Measurements from ENCODE around the gene FAM120A.
"Not testable (repeated sequence)": the region's sequence is repeated elsewhere in the genome, so short reads cannot be mapped to it uniquely, and the experiment has no call there.

Gene FAM120A

DNA sequence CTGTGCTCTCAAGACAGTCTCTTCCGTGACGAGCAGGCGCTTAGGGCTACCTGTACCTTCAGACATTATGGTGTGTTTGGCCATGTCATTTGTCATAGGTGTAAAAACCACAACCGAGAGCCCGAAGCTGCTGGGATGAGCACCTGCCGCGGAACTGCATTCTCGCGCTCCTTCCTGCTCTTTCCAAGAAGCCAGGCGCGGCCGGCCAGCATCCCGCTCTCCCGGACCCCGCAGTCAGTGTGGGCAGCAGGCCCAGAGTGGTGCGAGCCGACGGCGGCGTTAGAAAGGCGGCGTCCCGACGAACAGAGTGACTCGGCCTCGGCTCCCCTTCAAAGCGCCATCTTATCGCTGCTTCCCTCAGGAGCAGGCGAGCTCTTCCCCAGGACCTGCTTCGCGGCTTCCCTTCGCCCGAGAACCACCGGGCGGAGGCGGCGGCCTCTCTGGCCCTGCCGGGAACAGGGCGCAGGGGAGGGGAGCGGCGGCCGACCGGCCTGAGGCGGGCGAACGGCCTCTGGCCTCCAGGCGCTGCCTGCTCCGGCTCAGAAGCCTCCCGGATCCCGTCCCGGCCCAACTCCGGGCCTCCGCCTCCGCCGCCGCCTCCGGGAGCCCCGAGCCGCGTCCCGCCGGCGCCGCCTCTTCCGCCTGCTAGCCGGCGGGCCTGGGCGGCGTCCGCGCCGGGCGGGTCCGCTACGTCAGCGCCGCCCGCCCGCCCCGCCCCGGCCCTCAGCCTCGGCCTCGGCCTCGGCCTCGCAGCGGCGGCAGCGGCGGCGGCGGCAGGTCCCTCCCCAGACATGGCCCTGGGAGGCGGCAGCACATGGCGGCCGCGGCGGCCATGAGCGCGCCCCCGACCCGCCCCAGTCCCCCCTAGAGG, at the start of gene FAM120A:
TSS of gene FAM120A (plus strand) at position 741 of the 871 bp plus-strand sequence. CDS start 231 bp downstream, outside the sequence.
- DNase-seq (ENCODE audit: low read depth): peak; percentile 67

GRCh38 chr9:93406371-93406770, 45.1 kb upstream of the FAM120A start:
- DNase-seq (ENCODE audit: low read depth): no peak

GRCh38 chr9:93413530-93413929, 38.0 kb upstream of the FAM120A start:
- no peak for DNase-seq (ENCODE audit: low read depth)

- no peak for DNase-seq (ENCODE audit: low read depth)
Observed at GRCh38 chr9:93415176-93415690, 36.3 kb upstream of the FAM120A start.

GRCh38 chr9:93416530-93417235, 34.8 kb upstream of the FAM120A start:
- no peak for DNase-seq (ENCODE audit: low read depth)

GRCh38 chr9:93417538-93417937, 33.9 kb upstream of the FAM120A start:
- no peak for DNase-seq (ENCODE audit: low read depth)

DNA sequence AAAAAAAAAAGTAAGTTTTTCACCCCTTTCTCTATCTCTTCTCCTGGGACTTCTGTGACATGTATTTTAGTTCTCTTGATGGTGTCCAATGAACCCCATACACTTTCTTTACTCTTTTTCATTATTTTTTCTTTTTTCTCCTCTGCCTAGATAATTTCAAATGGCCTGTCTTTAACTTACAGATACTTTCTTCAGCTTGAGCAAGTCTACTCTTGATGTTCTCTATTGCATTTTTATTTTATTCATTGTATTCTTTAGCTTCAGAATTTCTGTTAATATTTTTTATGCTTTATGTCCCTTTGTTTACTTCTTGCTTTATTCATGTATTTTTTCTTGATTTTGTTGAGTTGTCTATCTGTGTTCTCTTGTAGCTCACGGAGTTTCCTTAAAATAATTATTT, 32.5 kb upstream of the FAM120A start:
- DNase-seq (ENCODE audit: low read depth): no peak

GRCh38 chr9:93422977-93423616, 28.4 kb upstream of the FAM120A start:
- DNase-seq (ENCODE audit: low read depth): no peak

DNA sequence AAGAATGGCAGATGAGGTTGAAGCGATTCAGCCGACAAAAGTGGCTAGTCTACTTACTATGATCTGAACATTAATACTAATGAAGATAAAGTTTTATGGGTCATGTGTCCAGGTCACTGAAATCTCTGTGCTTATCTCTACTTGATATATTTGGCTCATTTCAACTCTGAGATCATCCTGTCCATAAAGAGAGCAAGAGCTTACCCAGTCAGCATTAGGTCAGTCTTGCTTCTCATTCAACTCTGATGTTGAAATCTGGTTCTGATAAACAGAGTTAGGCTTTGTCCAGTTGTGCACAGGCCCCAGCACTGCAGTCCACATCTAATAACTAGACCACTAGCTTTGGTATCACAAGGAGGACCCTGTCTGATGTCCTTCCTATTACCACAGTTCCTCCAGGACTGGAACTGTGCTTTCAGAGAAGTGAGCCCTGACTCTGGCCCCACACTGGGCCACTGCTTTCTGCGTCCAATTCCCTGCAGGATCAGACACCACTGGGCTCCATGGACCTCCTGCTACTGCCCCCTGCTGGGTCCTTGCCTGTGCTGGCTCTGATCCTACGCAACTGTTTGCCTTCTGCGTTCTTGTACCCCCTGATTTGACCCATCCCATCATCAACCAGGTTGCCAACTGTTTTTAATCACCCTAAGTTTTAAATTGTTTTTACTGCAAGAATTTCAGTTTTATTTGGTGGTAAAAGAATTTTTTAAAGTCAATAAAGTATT, 23.7 kb upstream of the FAM120A start:
- DNase-seq (ENCODE audit: low read depth): no peak

GRCh38 chr9:93431539-93432105, 19.9 kb upstream of the FAM120A start:
- DNase-seq (ENCODE audit: low read depth): no peak

GRCh38 chr9:93432964-93433363, 18.5 kb upstream of the FAM120A start:
- DNase-seq (ENCODE audit: low read depth): no peak

GRCh38 chr9:93434056-93434455, 17.4 kb upstream of the FAM120A start:
- no peak for DNase-seq (ENCODE audit: low read depth)

- DNase-seq (ENCODE audit: low read depth): no peak
Observed at GRCh38 chr9:93435386-93435785, 16.1 kb upstream of the FAM120A start.

GRCh38 chr9:93436218-93436617, 15.3 kb upstream of the FAM120A start:
- no peak for DNase-seq (ENCODE audit: low read depth)

DNA sequence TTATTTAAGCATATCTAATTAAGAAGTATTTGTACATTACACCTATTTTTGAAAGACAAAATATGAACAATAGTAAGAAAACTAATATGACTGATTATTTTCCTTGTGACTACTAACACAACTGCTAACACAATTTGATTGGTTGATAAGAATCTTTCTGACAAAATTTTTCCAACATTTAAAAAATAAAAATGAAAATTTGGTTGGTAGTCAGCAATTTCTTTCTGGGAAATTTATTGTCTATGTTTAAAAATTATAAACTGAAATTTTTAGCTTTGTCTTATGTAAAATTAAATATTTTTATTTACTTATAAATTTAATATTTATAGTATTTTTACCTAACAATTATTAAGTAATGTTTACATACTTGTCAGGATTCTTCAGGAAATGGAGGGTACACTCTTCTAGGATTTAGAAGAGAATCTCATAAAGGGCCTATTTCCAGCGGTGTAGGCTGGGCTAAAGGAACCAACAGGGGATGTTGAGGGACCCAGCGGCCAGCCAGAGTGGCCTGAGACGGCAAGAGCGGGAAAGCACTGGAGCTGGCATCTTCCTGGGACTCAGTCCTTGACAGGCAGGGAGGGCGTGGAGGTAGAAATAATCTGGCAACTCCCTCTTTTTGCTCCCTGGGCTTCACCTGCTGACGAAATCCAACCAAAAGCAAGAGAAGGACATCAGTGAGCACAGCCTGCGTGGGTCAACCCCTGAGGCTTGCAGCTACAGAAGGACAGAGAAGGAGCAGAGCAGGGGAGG, 14.7 kb upstream of the FAM120A start:
- no peak for DNase-seq (ENCODE audit: low read depth)

DNA sequence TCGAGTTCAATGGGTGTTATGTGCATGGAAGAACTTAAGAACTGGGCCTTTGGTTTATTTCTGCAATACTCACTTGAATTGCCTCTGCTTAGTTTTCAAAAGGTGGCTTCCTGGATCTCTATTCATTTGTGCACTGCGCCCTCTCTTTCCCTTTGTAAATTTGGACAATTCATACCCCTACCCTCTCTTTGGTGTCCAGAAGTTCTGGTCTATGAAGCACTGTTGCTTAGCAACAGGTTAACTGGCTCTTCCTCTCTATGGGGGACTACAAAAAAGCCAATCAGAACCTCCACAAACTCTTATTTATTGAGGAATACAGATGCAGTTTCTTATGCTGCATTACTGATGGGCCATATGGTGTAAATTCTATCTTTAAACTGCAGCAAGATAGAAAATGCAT, 13.5 kb upstream of the FAM120A start:
- DNase-seq (ENCODE audit: low read depth): no peak

GRCh38 chr9:93439301-93439700, 12.2 kb upstream of the FAM120A start:
- not testable (repeated sequence) for DNase-seq (ENCODE audit: low read depth)

GRCh38 chr9:93440896-93441580, 10.4 kb upstream of the FAM120A start:
- no peak for DNase-seq (ENCODE audit: low read depth)

DNA sequence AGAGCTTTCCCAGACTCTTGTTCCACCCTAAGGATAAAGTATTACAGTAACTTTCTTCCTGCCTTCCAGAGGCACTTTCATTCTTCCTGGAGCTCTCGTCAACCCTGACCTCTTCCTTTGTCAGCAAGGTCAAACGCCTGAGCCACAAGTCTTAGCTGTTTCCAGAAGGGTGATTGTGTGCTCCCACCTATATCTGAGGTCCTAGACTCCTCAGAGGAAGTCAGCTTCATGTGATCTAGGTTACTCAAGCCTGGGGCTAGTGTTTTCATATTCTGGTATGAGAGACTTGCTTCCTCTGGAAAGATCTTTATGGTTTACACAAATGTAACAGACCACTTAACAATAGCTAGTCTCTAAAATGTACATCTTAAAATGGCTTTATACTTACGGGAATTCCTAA, 5.4 kb upstream of the FAM120A start:
- no peak for DNase-seq (ENCODE audit: low read depth)

DNA sequence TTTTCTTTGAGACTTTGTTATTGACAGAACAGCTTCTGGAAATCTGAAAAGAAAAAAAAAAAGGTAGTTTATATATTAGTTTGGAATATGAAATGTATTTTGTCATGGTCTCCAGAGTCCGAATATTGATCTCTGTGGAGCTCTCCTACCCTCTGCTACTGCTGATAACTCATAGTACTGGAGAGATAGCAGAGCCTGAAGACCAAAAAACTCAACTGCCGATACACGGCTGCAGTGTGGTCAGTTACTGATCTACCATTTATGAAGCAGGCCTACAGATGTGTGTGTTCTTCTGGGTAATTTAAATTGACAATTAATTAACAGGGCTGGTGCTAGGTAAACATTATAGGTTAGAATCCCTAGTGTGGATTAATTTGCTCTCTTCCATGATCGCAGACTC, 3.8 kb upstream of the FAM120A start:
- no peak for DNase-seq (ENCODE audit: low read depth)

Measured in activated T-helper 9 cell treated with anti-CD3 and anti-CD28 coated beads, Interleukin-2, amount 50 U/mL, for 16 hours (primary cell).